Right lung (tissue), 5 donors: ENCODE measurements around the gene TCF7L1. TPM values are rescaled to one million over a fixed set of nuclear protein-coding genes. Genes with fewer than 3 reads are reported as not detected.

Experiments used
- DNase-seq, 2 donors: peaks; one replicate each; pipeline ENCODE4 v3.0.0-alpha.2; 2013
- polyA plus RNA-seq, 5 donors: library from polyadenylated mRNA; unstranded; fragments of 120-200 nt; gene quantifications; one replicate each; pipeline versions ENCODE4 v1.2.1 to v1.2.3, GENCODE V29; 2013; ENCODE audit warnings: inconsistent platforms in 1 of 5, low replicate concordance in 1 of 5; ENCODE audit not compliant: insufficient read length in 5 of 5, insufficient read depth in 1 of 5

The TCF7L1 gene
- polyA plus RNA-seq, 5 donors: 48.0 to 72.8 (median 62.1) TPM

DNA sequence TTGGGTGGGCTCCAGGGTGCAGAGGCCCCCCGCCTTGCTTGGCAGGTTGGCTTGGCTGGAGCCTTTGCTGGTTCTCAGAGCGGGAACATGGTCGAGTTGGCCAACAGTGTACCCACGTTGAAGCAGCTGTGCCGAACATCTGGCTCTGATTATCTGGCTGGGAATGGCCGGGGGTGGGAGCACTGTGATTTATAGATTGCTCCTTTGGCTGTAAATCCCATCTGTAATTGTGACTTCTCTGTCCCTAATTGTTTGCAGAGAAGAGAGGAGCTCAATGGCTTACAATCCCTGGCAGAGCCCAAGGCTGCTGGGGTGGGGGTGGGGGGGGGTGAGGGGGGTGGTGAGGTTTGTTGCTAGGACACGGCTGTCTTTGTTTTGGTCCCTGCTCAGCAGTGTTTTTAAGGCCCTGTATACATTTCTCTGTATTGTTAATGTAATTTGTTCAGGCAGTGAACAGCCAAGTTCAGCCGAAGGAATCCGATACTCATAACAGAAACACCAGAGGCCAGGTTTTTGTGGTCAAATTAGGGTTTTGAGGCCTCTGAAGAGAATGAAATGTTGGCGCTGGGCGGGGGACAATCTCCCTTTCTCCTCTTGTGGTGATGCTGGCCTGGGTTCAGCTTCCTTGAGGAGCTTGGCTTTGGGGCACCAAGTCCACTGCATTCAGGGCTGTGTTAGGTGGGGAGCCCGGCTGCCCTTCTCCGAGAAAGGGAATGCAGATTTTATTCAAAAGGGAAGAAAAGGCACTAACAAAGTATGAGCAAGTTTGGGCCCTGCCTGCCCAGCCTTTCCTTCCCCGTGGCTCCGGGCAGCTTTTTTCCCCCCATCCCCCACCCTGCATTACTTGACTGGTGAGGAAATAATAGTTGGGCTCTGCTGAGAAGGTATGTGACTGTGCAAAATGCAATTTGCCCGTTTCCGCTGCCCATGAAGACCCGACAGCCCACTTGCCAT is 82.5 kb downstream of the TCF7L1 start:
- DNase-seq: peak; percentile 47 to 66

DNA sequence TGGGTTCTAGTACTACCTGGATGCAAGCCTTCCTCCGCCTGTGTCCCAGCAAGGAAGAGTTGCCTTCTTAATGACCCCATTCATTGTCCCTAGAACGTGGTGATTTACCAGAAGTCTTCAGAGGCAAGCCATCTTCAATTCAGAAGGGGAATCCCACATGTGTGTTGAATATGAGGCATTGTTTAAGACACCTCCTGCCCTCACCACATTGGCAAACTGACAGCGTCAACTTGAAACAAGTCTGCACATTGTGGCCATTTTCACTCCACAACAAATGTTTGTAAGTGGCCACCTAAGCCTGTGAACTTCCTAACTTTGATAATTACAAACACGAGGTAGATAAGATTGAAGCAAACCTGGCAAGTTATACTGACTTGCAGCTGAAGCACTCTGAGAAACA is 83.7 kb downstream of the TCF7L1 start:
- no peak for DNase-seq

DNA sequence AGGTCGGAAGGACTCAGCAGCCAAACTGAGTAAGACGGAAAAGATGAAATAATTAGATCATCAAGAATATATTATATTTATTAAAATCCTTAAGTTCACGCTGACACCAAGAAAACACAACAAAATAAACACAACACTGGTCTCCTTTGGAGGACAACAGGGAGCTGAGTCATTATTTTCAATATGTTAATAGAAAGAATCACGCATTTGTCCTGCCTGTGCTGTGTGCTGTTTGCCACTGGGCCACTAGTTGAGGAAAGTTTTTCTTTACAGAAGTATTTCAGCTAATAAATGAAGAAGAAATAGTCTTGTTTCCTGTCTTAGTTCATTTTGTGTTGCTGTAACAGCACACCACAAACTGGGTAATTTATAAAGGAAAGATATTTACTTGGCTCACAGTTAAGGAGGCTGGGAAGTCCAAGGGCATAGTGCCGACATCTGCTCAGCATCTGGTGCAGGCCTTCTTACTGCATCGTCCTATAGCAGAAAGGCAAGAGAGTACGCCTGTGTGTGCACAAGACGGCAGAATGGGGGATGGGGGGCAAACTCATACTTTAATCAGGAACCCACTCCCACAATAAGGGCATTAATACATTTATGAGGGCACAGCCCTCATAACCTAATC is 88.0 kb downstream of the TCF7L1 start:
- no peak for DNase-seq

DNA sequence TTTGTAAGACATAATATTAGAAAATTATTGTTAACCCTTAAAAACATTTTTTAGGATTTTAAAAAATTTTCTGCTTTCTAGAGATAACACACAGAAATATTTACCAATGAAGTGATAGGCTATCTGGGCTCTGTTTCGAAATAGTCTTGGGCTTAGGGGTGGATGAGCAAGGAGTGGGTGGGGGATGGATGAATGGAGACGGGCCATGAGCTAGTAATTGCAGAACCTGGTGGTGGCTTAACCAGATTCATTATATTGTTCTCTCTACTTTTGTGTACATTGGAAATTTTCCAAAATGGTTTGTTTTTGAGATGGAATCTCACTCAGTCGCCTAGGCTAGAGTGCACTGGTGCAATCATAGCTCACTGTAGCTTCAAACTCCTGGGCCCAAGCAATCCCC is 89.6 kb downstream of the TCF7L1 start:
- no peak for DNase-seq

DNA sequence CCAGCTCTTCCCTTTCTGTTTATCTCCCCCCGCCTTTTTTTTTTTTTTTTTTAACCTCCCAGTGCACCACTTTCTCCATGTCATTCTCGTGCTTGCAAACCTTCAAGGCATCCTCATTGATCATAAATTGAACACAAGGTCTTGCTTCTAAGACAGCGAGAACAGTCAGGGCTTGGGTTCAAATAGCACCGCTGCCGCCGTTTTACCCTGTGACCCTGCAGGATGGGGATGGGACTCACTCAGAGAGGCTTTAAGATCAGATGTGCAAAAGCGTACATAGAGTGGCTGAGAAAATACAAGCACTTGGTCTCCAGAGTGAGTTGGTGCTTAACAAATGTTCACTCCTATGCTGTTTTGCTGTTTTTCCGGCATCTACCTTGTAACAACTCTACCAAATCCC is 93.6 kb downstream of the TCF7L1 start:
- no peak for DNase-seq

DNA sequence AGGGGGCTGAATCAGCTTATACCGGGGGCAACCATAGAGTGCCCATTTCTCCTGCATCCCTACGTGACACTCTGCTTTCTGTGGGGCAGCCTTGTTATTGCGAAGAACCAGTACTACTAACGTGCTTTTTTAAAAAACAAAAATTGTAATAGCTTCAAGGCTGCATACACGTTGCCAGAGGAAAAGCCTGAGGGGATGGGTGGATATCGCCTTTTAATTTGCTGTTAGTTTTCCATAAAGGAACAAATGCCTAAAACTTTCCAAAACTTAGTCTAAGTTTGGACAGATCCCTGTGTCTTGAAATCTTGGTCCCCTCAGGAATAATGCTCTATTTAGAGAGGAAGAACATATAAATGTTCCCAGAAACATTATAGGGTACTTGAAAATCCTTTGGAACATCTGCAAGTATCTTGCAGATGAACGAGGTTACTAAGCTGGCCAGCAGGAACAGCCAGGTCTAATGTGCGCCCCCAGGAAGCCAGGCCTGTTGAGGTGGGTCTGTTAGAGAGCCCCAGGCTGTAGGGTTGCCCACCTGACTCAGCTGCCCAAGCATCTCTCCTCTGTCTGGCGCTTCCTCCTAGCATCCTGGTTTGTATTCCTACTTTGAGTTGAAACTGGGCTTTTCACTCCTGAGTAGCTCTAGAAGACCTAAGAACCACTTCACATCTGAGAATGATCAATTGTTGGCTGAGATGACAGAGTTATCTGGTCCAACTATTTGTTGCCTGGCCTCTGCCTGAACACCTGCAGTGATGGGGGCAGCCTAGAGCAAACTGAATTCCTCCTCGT is 97.7 kb downstream of the TCF7L1 start:
- no peak for DNase-seq

DNA sequence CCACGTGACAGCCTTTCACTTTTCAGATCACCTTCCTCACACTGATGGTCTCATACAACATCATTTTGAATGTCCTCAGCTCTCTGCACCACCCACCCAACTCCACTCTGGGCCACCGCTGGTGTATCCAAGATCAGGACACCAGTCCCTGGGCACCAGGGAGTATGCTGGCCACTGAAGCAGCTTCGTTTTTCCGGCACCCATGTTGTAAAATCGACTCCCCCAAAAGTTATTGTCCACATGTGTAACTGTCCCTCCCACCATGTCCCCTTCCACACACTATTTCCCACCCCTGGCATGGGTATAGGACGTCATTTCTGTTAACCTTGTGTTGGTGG is 98.2 kb downstream of the TCF7L1 start:
- no peak for DNase-seq

DNA sequence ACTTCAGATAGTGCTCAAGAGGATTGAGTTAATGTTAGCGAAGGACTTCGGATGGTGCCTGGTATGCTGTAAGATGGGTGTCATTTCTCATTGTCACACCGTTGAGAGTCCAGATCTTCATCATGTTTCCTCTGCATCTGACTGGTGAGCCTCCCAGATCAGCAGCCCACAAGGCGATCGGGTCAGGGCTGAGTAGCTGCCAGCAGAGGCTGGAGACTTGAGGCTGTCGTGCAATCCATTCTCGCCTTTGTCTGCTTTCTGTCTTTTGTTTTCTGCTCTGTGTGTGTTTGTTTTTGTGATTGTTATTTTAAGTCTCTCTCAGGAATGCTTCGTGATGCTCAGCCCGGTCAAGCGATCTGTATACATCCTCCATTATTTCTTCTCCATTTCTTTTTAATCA is 98.8 kb downstream of the TCF7L1 start:
- no peak for DNase-seq

DNA sequence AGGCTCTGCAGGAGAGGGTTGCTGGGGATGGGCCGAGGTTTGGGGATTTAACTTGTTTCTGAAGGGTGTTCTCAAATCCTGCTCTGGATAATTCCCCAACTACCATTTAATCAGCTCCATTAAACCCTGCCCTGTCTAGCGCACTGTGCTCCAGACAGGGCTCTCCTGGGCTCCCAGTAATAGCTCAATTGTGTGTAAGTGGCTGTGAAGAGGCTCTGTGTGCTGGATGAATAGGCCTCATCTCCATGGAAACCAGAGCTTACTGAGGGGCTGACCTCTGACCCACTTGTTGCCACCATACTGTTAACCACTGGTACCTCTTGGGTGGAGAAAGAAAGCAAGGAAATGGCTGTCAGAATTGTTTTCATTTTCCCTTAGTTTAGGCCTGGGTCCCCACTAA is 101.7 kb downstream of the TCF7L1 start:
- no peak for DNase-seq

DNA sequence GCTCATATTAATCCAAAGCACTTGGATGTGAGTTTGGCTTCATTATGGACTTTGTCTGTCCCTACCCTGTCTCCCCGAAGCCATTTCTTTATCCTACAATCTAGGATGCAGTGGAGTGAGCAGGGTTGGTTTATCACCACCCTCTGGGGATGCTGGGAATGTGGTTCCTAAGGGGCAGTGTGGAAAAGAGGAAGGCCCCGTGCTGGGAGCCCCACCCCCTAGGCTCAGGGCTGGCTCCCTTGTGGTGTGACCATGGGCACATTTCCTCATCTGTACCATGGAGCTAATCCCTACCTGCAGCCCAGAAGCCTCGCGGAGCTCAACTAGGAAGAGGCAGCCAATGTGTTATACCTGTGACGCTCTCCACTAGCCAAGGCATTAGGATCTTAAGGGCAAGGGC is 102.1 kb downstream of the TCF7L1 start:
- DNase-seq: no peak

DNA sequence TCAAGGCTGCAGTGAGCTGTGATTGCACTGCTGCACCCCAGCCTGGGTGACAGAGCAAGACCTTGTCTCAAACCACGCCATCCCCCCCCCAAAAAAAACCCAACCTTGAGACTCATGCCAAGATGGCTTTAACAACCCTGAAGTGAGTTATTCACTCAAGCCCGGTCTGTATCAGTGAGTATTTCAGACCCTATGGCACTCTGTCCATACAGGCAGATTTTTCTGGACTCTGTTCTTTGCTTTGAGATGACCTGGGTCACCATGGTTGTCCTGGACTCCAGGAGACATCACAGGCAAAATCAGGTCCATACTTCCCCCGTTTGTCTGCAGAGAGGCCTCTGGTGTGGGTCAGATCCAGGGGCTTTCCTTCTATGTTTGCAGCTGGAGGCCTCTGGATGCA is 102.9 kb downstream of the TCF7L1 start:
- DNase-seq: no peak

DNA sequence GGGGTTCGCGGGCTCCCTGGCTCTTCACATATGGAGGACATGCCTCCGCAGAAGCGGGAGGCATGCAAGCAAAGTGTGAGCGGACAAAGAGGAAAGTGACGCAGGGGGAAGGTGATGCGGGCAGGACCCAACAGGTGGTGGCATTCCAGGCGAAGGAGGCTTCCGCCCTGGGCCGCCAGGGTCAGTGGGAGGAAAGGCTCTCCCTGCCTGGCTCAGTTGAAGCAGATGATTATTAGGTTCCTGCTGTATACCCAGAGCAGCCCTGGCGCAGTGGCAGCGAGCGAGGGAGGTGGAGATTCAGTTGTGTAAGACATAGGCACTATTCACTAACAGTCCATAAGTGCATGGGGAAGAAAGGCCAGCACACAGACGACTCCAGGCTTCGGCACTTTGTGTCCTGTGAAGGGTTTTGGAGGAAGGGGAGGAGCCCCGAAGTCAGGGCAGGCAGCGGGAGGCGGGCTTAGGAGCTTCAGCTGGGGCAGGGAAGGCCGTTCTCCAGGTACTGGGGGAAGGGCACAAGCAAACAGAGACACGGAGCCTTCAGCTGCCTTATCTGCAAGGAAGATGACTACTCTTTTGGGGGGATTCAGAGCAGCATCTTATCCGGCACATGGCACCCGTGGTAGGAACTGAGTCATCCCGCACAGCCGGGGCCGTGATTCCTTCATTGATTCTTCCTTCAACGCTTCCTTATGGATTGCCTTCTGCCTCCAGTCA is 104.8 kb downstream of the TCF7L1 start:
- no peak for DNase-seq

DNA sequence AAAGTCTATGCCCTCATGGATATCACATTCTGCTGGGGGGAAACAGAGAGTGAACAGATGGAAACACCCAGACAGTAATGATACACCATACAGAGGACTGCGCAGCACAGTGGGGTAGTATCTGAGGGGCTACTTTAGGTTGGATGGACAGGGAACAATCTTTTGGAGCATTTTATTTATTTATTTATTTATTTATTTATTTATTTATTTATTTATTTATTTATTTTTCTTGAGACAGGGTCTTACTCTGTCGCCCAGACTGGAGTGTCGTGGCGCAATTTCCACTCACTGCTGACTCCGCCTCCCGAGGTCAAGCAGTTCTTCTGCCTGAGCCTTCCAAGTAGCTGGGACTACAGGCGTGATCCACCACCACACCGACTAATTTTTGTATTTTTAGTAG is 105.4 kb downstream of the TCF7L1 start:
- no peak for DNase-seq

DNA sequence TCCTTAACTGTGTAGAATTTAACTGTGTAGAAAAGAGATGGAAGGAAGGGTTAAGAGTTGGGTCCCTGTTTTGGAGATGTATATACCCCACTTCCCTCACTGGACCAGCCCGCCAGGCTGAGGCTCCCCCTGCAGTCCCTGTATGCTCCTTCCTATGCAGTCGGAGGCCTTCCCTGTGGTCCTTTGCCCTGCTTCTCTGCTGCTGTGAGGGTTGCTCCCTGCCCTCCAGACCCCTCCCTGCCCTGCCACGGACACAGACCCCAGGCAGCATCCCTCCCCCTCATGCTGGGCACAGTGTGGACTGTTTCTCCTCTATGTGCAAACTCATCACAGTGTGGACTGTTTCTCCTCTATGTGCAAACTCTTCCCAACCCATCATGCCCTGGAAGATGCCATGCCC is 105.9 kb downstream of the TCF7L1 start:
- no peak for DNase-seq

DNA sequence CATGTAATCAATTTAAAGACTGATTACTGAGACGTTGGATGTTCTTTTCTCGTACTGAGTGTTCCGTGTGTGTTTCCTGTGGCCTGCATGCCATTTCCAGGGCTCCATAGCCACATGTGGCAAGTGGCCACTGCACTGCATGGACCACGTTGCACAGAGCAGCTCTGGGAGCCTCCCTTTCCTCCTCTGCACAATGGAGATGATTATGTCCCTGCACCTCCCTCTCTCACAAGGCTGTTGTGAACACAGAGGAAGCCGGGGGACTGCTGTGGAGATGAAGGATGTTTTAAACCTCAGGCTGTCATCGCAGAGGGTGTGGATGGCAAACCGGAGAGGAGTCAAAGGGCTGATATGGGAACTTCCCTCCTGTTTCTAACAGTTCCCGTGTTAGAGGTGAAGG is 106.9 kb downstream of the TCF7L1 start:
- DNase-seq: no peak

DNA sequence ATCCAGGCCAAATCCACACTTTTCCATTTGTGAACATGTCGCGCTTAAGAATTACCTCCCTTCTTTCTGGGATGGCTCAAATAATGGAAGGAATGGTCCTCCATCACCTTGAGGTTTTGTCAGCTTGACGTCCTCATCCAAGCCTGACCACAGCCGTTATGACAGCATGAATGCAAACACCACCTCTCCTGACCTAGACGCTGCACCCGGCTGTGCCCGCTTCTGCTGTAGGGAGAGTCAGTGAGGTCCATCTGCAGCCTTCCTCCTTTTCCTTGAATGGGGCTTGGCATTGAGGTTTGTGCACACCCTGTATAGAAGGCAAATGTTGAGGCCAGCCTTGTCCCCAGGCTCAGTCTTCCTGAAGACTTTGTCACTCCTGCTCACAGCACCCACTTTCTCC is 109.1 kb downstream of the TCF7L1 start:
- DNase-seq: no peak

DNA sequence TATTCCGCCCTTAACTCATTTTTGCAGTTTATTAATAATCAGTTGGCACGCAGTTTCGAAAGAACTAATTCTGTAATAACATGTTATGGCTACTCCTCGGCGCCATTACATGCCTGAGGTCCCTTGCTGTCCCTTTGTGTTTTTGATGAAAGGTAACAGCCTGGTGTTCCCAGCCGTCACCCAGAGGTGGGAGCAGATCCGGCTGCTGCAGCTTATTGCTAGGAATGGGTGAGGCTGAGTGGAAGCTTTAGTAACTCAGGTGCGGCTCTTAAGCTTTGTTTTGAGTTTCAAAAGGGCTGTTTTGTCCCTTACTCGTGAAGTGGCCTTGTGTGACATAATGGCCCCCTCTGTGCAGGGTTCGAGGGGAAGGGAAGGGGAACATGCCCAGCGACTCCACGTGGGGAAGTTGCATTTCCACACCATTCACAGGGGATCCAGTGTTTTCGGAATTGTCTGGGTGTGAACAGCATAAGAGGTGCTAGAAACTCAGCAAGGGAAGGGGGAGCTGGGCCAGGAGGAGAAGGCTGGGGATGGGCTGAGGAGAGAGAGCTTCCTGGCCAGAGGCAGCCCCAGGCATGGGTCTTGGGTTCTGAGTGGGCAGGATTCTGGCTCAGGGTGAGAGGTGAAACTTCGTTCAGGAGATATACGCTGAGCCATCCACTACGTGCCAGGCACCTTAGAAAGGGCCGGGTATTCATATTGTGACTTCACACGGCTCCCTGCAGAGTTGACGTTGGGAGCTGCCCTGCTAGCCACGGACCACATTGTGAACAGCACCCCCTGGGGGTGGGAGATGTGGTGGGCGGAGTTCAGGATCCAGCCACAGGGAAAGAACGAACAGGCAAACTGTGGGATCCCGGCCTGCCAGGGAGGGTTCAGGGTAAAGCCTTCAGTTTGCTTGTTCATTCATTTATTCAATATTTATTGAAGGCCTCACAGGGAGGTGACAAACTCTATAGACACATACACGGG is 110.2 kb downstream of the TCF7L1 start:
- peak in 1 of 2 donors; percentile 26 for DNase-seq

DNA sequence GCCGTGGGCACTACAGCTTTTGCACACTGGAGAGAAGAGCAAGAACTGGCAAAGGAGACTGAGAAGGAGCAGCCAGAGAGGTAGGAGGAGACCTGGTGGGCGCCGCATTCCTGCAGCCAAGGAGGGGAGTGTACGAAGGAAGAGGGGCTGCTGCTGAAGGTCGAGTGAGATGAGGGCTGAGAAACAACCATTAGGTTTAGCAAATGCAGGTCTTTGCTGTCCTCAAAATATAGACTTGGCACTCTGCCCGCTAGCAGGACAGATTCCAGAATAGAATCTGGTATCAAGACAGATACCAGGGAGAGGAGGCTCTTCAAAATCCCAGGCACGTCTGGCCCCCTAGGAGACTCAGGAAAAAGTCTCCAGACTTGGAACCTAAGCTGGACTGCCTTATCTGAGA is 111.6 kb downstream of the TCF7L1 start:
- DNase-seq: no peak

DNA sequence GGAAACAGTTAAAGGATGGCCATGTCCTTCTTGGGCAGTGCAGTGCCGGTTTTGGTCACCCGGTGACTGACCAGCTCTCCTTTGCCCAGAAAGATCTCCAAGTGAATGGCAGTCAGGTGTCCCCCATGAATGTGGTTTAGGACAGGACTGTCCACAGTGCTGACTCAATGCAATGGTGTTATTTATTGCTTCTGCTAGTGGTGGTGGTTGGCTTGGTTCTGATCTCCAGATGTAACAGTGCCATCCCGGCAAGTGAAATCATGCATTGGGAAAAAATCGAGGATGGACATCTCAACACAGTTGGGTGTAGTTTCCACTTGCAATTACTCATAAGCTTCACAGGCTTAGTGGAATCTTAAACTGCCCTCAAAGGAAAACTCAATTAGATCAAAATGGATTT is 112.7 kb downstream of the TCF7L1 start:
- no peak for DNase-seq

DNA sequence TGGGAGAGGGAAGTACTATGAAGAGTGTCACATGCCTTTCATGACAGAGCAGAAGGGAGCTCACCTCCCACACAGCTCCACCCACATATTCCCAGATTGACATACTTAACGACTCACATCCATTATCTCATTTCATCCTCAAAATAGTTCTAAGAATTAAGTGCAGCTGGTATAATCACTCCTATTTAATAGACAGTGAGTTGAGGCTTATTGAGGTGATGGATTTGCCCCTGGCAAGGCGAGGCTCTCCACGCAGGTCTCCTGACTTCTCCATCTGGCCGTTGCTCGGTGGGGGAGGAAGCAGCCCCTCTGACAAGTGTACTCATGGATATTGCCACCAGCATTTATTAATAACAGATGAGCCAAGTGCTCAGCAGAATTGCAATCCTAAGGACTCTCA is 113.2 kb downstream of the TCF7L1 start:
- DNase-seq: no peak

DNA sequence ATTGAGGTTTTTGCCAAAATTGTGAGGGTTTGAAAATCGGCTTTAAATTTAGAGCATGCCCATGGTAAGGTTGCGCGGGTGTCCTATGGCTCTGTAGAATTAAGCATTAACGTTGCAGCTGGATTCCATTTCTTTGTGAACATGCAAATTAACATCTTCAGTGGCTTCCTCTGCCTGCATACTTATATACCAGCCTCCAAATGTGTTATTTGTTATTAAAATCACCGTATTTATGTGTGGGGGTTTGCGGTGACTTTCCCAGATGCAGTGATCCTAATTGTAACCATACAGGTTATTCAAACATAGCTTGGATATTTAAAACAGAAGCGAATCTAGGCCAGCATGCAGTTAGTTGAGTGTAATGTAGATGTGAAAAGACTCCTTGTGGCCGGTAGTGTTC is 114.4 kb downstream of the TCF7L1 start:
- no peak for DNase-seq
